A673 (cell line): ENCODE data around the gene SLC16A10.

Source experiments
- EZH2 ChIP-seq: fragments of 200-600 bp; sonication (generic); IDR thresholded peaks from 2 replicates; pipeline ENCODE4 v1.6.1; 2017; ENCODE audit warnings: borderline replicate concordance, low read depth, mild to moderate bottlenecking, mixed read lengths, antibody characterized with exemption, low read length; ENCODE audit not compliant: poor library complexity, severe bottlenecking
- TF ChIP-seq, protein P1 (sequence below): fragments of 300-800, 200-600 bp; sonication (generic); conservative IDR thresholded peaks from 2 replicates; pipeline ENCODE4 v1.5.1; 2017; ENCODE audit warnings: low read depth, mild to moderate bottlenecking, antibody characterized with exemption, low read length, moderate library complexity, mixed read lengths

DNA sequence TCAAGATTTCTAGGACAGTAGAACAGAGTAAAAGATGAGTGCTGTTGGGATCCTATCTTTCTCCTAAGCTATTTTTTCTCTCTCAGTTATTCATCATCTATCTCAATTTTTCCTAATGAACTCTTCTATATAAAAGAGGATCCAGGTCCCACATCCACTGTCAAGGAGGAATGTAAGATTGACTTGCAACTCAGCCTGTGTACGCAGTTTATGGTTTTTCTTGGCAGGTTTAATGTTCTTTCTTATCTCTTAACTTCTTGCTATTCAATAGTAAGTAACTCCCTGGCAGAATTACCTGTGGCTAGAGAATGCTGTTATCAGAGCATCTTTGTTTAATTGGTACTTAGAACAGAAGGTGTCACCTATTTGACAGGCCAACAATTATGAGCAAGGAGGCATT, 60.8 kb downstream of the SLC16A10 start:
- TF ChIP-seq, protein P1, sequence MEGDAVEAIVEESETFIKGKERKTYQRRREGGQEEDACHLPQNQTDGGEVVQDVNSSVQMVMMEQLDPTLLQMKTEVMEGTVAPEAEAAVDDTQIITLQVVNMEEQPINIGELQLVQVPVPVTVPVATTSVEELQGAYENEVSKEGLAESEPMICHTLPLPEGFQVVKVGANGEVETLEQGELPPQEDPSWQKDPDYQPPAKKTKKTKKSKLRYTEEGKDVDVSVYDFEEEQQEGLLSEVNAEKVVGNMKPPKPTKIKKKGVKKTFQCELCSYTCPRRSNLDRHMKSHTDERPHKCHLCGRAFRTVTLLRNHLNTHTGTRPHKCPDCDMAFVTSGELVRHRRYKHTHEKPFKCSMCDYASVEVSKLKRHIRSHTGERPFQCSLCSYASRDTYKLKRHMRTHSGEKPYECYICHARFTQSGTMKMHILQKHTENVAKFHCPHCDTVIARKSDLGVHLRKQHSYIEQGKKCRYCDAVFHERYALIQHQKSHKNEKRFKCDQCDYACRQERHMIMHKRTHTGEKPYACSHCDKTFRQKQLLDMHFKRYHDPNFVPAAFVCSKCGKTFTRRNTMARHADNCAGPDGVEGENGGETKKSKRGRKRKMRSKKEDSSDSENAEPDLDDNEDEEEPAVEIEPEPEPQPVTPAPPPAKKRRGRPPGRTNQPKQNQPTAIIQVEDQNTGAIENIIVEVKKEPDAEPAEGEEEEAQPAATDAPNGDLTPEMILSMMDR = no peak
- TF ChIP-seq EZH2 = no peak
